Kidney (tissue), 14 donors: ENCODE results near the gene MUSTN1. TPM values are rescaled to one million over a fixed set of nuclear protein-coding genes. Genes with fewer than 3 reads are reported as not detected.

ENCODE experiments used
- DNase-seq, 5 donors: peaks; one replicate each; pipeline ENCODE4 v3.0.0-alpha.2; 2013 to 2020
- FAIRE-seq: peaks from 2 replicates; lab custom pipeline; 2012; peaks lifted over from hg19 to GRCh38; lab: Jason Lieb, UNC
- H3K27ac ChIP-seq, 2 donors: one replicate each; pipeline ENCODE4 v1.7.0; 2013; ENCODE audit warnings: low read depth in 2 of 2, low read length in 2 of 2, inconsistent platforms in 1 of 2
- H3K27me3 ChIP-seq: one replicate; pipeline ENCODE4 v1.7.1; 2013; ENCODE audit warnings: low read length, inconsistent platforms; ENCODE audit not compliant: control insufficient read depth, insufficient read depth
- H3K36me3 ChIP-seq, 3 donors: one replicate each; pipeline versions ENCODE4 v1.7.0 to v1.7.1; 2013; ENCODE audit warnings: low read length in 3 of 3, control low read depth in 1 of 3, inconsistent platforms in 1 of 3; ENCODE audit not compliant: insufficient read depth in 3 of 3, control insufficient read depth in 2 of 3
- H3K4me1 ChIP-seq, 3 donors: one replicate each; pipeline versions ENCODE4 v1.7.0 to v1.7.1; 2013; ENCODE audit warnings: low read length in 3 of 3, inconsistent platforms in 1 of 3, low read depth in 1 of 3; ENCODE audit not compliant: control insufficient read depth in 2 of 3, insufficient read depth in 2 of 3
- H3K4me3 ChIP-seq, 3 donors: one replicate each; pipeline versions ENCODE4 v1.7.0 to v1.8.1; 2013; ENCODE audit warnings: low read length in 3 of 3, control low read depth in 1 of 3, inconsistent platforms in 1 of 3
- H3K9ac ChIP-seq, 3 donors: one replicate each; pipeline versions ENCODE4 v1.7.0 to v1.7.1; 2013; ENCODE audit warnings: low read length in 3 of 3, control low read depth in 1 of 3, inconsistent platforms in 1 of 3
- H3K9me3 ChIP-seq, 3 donors: one replicate each; pipeline versions ENCODE4 v1.7.0 to v1.7.1; 2013; ENCODE audit warnings: low read length in 3 of 3, control low read depth in 1 of 3, inconsistent platforms in 1 of 3; ENCODE audit not compliant: control insufficient read depth in 2 of 3, insufficient read depth in 1 of 3
- intact Hi-C: fragments of 100-400 bp; cut with DNase I; formaldehyde crosslinking; loops from one replicate; pipeline ENCODE4 v1.11.1; 2022
- polyA plus RNA-seq: library from polyadenylated mRNA; stranded (reverse); fragments of 350-450 nt; fragmentation: Illumina TruSeq; extraction: RNeasy Lipid Tissue Mini Kit (QIAGEN cat#74804); gene quantifications from one replicate; pipeline ENCODE4 v1.2.3, GENCODE V29; 2014; ENCODE audit warnings: low read depth, low replicate concordance; ENCODE audit not compliant: insufficient read depth
- total RNA-seq: library from RNA; stranded (reverse); fragmentation: NEBNext Ultra II Directional; extraction: Animal tissue kit (Norgen Biotek cat#: 25700); gene quantifications from one replicate; pipeline ENCODE4 v1.2.1, GENCODE V29; 2021
- TF ChIP-seq, protein P1 (sequence below): IDR thresholded peaks from 3 replicates; pipeline ENCODE4 v1.5.1; 2012; ENCODE audit warnings: mild to moderate bottlenecking, moderate library complexity, borderline replicate concordance; ENCODE audit not compliant: insufficient read depth; ENCODE audit errors: extremely low read depth
- donor health status: control.
- donor health status: control.
- donor health status: control.
- donor health status: control.
- donor health status: control.
- donor health status: DM: yes; HTN: yes; CAD: no.
- donor health status: Normal renal cell carcinoma (clear cell type).

Gene MUSTN1
- total and polyA plus RNA-seq, 2 donors from 2014 or later = 18.6 to 47.8 TPM

DNA sequence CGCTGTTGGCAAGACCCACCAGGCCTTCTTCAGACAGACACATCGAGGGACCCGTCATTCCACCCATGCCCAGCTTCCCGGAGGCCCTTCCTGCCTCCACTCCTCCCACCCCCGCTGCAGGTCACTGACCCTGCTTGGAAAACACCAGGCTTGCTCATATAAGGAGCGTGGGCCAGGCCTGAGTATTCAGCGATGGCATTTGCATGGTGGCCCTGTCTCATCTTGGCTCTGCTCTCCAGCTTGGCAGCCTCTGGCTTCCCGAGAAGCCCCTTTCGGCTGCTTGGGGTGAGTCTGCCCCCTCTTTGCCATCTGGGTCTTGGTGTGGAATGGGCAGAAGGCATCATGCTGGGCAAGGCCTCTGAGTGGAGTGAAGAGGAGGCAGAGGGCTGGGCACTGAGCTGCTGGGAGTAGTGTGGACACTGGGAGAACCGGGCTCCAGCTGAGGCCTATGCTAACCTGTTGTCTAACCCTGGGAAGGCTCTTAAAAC, 40.2 kb downstream of the MUSTN1 start, which contains the start of gene ITIH3:
Gene ITIH3, plus strand, starts transcription at position 185 of the 488 bp plus-strand sequence. Its CDS starts 8 bp downstream, at position 193.
- no peak within 1 kb of the TSS for H3K9ac ChIP-seq

DNA sequence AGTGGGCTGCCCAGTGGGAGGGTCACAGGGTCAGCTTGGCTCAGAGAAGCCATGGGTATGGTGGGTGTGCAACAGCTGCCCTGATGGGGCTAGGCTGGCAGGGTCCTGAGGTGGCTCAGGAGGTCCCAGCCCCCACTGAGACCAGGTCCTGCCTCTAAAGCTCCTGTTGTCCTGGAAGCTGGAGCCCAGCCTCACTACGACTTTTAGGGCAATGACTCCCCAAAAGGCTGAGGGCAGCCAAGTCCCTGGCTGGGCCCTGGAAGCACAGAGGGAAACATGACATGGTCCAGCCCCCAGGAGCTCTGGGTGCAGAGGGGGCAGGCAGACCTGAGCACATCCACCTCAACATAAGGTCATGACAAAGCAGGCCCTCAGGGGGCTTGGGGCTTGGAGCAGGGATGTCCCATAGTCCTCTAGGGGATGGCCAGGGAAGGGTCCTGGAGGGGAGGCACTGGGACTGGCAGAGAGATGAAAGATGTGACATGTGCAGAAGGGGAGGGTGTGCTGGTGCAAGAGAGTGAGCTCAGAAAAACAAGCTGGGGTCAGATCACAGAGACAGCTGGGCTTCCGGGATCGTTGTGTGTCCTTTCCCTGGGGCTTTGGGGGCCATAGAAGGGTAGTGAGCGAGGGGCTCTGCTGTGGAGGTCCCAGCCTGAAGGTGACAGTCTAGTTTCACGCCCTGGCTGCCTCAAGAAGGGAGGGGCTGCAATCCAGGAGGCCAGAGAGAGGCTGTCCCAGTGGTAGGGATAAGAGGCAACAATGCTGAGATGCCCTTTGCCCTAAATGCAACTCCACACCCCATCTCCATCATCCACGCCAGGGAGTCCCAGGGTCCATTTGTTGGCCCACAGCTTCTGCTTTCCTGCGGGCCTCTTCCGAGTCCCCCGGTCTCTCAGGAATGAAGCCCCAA, 40.9 kb downstream of the MUSTN1 start:
- Histone ChIP-seq H3K36me3 (no peaks in the 10 kb centered on the region), H3K4me3 (no peak overlapping the region), H3K27ac (no peak overlapping the region), H3K9me3 (no peaks in the 10 kb centered on the region), H3K4me1 (no peaks in the 10 kb centered on the region), H3K9ac (no peak overlapping the region), H3K27me3 (no peaks in the 10 kb centered on the region)
- intact Hi-C loops = no loop called here
- TF ChIP-seq, protein P1, sequence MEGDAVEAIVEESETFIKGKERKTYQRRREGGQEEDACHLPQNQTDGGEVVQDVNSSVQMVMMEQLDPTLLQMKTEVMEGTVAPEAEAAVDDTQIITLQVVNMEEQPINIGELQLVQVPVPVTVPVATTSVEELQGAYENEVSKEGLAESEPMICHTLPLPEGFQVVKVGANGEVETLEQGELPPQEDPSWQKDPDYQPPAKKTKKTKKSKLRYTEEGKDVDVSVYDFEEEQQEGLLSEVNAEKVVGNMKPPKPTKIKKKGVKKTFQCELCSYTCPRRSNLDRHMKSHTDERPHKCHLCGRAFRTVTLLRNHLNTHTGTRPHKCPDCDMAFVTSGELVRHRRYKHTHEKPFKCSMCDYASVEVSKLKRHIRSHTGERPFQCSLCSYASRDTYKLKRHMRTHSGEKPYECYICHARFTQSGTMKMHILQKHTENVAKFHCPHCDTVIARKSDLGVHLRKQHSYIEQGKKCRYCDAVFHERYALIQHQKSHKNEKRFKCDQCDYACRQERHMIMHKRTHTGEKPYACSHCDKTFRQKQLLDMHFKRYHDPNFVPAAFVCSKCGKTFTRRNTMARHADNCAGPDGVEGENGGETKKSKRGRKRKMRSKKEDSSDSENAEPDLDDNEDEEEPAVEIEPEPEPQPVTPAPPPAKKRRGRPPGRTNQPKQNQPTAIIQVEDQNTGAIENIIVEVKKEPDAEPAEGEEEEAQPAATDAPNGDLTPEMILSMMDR = no peak
- DNase-seq (peak in 2 of 5 donors; percentile 4 to 13), FAIRE-seq (no peak)

More for the DNA sequence above, 40.2 kb downstream of the MUSTN1 start, which contains the start of gene ITIH3:
- TF ChIP-seq, protein P1 = no peak
- DNase-seq (peak in 1 of 5 donors; percentile 7), FAIRE-seq (no peak)
- no peak within 1 kb of the TSS for H3K27ac ChIP-seq
- no peaks in the 10 kb centered on the region for H3K4me1 ChIP-seq
- no peaks in the 10 kb centered on the region for H3K27me3 ChIP-seq
- intact Hi-C loops = no loop called here
- no peak within 1 kb of the TSS for H3K4me3 ChIP-seq
- H3K9me3 ChIP-seq = no peaks in the 10 kb centered on the region
- H3K36me3 ChIP-seq = no peaks in the 10 kb centered on the region

DNA sequence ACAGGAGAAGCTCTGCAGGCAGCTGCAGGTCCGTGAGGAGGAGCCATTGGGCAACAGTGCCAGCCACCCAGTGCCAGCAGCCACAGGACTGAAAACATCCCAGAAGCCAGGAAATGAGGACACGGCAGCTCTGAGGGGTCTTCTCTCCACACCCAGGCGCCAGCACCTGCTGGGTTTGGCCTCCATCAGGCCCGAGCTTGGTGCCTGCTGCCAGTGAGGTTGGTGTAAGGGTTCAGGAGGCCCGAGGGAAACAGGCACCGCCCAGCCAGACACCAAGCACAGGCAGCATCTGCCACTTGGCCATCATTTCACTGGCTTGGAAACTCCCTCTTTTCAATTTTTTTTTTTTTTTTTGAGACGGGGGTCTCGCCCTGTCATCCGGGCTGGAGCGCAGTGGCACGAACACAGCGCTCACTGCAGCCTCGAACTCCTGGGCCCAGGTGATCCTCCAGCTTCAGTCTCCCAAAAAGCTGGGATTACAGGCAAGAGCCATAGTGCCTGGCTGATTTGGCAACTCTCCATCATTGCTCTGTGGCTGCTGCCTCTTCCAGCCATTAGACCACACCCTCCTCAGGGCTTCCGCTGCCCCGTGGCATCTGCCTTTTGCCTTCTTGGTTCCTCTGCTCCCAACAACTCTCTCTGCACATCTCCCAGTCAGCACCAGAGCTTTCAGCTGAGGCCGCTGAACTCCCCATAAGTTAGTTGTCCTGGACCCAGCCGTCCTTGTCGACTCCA, 41.7 kb downstream of the MUSTN1 start:
- DNase-seq (no peak), FAIRE-seq (no peak)
- no peaks in the 10 kb centered on the region for H3K36me3 ChIP-seq
- no peak overlapping the region for H3K4me3 ChIP-seq
- intact Hi-C loops = no loop called here
- TF ChIP-seq, protein P1 = no peak
- no peak overlapping the region for H3K9ac ChIP-seq
- no peaks in the 10 kb centered on the region for H3K4me1 ChIP-seq
- H3K27me3 ChIP-seq = no peaks in the 10 kb centered on the region
- no peak overlapping the region for H3K27ac ChIP-seq
- H3K9me3 ChIP-seq = no peaks in the 10 kb centered on the region
